HepG2 (cell line): ENCODE data around the gene DYSF. TPM values are rescaled to one million over a fixed set of nuclear protein-coding genes. Genes with fewer than 3 reads are reported as not detected.

Experiments used
- FOXK1 ChIP-seq: sonication (generic); formaldehyde crosslinking; IDR thresholded peaks from 2 replicates; pipeline ENCODE4 v1.4.0; 2020; ENCODE audit warnings: low read depth, missing genetic modification reagents, borderline replicate concordance
- NR2F6 ChIP-seq, 2 experiments: IDR thresholded peaks; 2 replicates each; pipeline ENCODE4 v1.6.1; 2016; ENCODE audit warnings: antibody characterized with exemption in 1 of 2, mild to moderate bottlenecking in 1 of 2
- PRMT3 ChIP-seq: sonication (generic); formaldehyde crosslinking; IDR thresholded peaks from 2 replicates; pipeline ENCODE4 v1.8.1; 2022; ENCODE audit warnings: low read depth, mild to moderate bottlenecking, moderate library complexity, missing genetic modification reagents, borderline replicate concordance
- SPEN ChIP-seq: sonication (generic); formaldehyde crosslinking; IDR thresholded peaks from 2 replicates; pipeline ENCODE4 v1.5.1; 2020; ENCODE audit warnings: low read depth, mild to moderate bottlenecking, missing genetic modification reagents
- U2AF1 ChIP-seq: fragments of 200-400 bp; formaldehyde crosslinking; optimal IDR thresholded peaks from 2 replicates; pipeline ENCODE3; 2017; ENCODE audit warnings: mild to moderate bottlenecking, low read depth, low read length
- ZMYM3 ChIP-seq: sonication (generic); formaldehyde crosslinking; IDR thresholded peaks from 2 replicates; pipeline ENCODE4 v1.5.1; 2020; ENCODE audit warnings: mild to moderate bottlenecking, missing genetic modification reagents
- ZNF160 ChIP-seq: sonication (generic); formaldehyde crosslinking; IDR thresholded peaks from 2 replicates; pipeline ENCODE4 v1.8.0; 2022; ENCODE audit warnings: mild to moderate bottlenecking, inconsistent platforms, missing genetic modification reagents
- ZNF350 ChIP-seq: sonication (generic); formaldehyde crosslinking; IDR thresholded peaks from 2 replicates; pipeline ENCODE4 v1.4.0; 2020; ENCODE audit warnings: mild to moderate bottlenecking, low read depth, missing genetic modification reagents, borderline replicate concordance
- ZNF501 ChIP-seq: sonication (generic); formaldehyde crosslinking; IDR thresholded peaks from 2 replicates; pipeline ENCODE4 v1.5.1; 2020; ENCODE audit warnings: mild to moderate bottlenecking, moderate library complexity, missing genetic modification reagents
- ZNF816 ChIP-seq: sonication (generic); formaldehyde crosslinking; IDR thresholded peaks from 2 replicates; pipeline ENCODE4 v1.8.0; 2022; ENCODE audit warnings: missing genetic modification reagents, mild to moderate bottlenecking, borderline replicate concordance
- ZSCAN21 ChIP-seq: sonication (generic); formaldehyde crosslinking; IDR thresholded peaks from 2 replicates; pipeline ENCODE4 v1.8.0; 2022; ENCODE audit warnings: mild to moderate bottlenecking, missing genetic modification reagents, moderate library complexity, borderline replicate concordance
- polyA plus RNA-seq, 8 experiments: library from polyadenylated mRNA; depleted of rRNA in 3 of 8; stranded (reverse) in 7 of 8; unstranded in 1 of 8; fragments of >200 nt; fragmentation: Illumina TruSeq in 4 of 8; extraction: Trizol in 4 of 8; gene quantifications; 2 replicates each; pipeline versions ENCODE4 v1.2.1 to v1.2.3, GENCODE V29; 2011 to 2016; ENCODE audit warnings: low read depth in 4 of 8, missing spikeins in 1 of 8, mixed read lengths in 1 of 8; ENCODE audit not compliant: insufficient read depth in 1 of 8
- total RNA-seq, 5 experiments: library from RNA; depleted of rRNA; stranded (reverse); fragments of >200 nt; fragmentation: Illumina TruSeq; extraction: Trizol; gene quantifications; 2 replicates each; pipeline ENCODE4 v1.2.3, GENCODE V29; 2016; ENCODE audit warnings: low read depth in 1 of 5
- TF ChIP-seq, protein P1 (sequence below): sonication (generic); formaldehyde crosslinking; IDR thresholded peaks from 2 replicates; pipeline ENCODE4 v1.4.0; 2020; ENCODE audit warnings: mild to moderate bottlenecking, low read depth, missing genetic modification reagents
- TF ChIP-seq, protein P2 (sequence below): sonication (generic); formaldehyde crosslinking; conservative IDR thresholded peaks from 2 replicates; pipeline ENCODE4 v1.4.0; 2020; ENCODE audit warnings: missing genetic modification reagents
- TF ChIP-seq, protein P3 (sequence below): sonication (generic); formaldehyde crosslinking; IDR thresholded peaks from 2 replicates; pipeline ENCODE4 v1.5.1; 2020; ENCODE audit warnings: mild to moderate bottlenecking, moderate library complexity, missing genetic modification reagents
- TF ChIP-seq, protein P4 (sequence below): sonication (generic); formaldehyde crosslinking; IDR thresholded peaks from 2 replicates; pipeline ENCODE4 v1.8.0; 2022; ENCODE audit warnings: mild to moderate bottlenecking, missing genetic modification reagents, moderate library complexity
- TF ChIP-seq, protein P5 (sequence below): sonication (generic); formaldehyde crosslinking; IDR thresholded peaks from 2 replicates; pipeline ENCODE4 v1.4.0; 2020; ENCODE audit warnings: missing genetic modification reagents, borderline replicate concordance

Gene DYSF
- total and polyA plus RNA-seq, 2 of the 13 experiments (the other 11 are each of a cell fraction or from before 2014, with no cell fraction given), result 0.15 to 2.4 TPM

DNA sequence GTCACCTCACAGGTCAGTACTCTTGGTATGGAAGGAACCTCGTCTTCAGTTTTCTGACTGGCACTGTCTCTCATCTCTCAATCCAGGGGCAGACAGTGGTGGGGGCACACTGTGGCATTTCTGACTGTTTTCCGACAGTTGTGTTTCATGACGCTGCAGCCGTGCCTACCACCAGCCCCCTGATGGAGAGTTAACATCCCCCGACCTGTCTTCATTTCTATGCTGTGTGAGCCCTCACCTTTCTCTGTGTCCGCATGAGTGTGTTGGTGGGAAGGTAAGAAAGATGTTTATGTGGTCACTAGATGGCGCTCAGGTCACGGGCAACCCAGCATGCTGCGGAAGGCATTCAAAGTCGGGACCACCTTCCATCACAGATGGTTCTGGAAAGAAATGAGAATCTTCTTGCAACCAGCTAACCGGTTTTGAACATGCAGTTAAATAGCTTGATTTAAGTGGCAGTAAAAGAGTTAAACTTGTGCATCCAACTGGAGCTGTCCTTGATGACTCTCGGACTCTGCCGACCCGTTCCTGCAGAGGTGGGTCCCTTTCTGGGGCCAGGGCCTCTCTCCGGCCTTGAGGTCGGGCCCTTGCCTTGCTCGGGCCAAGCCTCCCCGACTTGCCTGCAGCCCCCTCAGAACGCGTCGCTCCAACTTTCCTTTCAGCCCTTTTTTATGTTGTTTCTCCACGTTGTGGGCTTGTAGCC, 92.4 kb downstream of the DYSF start (continued):
- TF ChIP-seq, protein P1, sequence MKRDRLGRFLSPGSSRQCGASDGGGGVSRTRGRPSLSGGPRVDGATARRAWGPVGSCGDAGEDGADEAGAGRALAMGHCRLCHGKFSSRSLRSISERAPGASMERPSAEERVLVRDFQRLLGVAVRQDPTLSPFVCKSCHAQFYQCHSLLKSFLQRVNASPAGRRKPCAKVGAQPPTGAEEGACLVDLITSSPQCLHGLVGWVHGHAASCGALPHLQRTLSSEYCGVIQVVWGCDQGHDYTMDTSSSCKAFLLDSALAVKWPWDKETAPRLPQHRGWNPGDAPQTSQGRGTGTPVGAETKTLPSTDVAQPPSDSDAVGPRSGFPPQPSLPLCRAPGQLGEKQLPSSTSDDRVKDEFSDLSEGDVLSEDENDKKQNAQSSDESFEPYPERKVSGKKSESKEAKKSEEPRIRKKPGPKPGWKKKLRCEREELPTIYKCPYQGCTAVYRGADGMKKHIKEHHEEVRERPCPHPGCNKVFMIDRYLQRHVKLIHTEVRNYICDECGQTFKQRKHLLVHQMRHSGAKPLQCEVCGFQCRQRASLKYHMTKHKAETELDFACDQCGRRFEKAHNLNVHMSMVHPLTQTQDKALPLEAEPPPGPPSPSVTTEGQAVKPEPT (CRISPR knock-in tag), result 0 out of 2 replicates have a peak, but pooled peaks have one; percentile 40
- TF ChIP-seq SPEN (CRISPR knock-in tag) (0 out of 2 replicates have a peak, but pooled peaks have one; percentile 23), ZNF501 (CRISPR knock-in tag) (peak; percentile 77), ZNF160 (CRISPR knock-in tag) (peak; percentile 64; the same call in 1 of the 2 replicates), FOXK1 (CRISPR knock-in tag) (peak; percentile 50; the same call in 1 of the 2 replicates), NR2F6 (IDR thresholded peaks at IDR 0.05) (no peak), NR2F6 (CRISPR knock-in tag; IDR thresholded peaks at IDR 0.05) (peak; percentile 47), ZSCAN21 (CRISPR knock-in tag) (no peak), ZNF816 (no peak), PRMT3 (CRISPR knock-in tag) (no peak), U2AF1 (peak; percentile 31), ZMYM3 (CRISPR knock-in tag) (no peak), ZNF350 (CRISPR knock-in tag) (no peak)
- TF ChIP-seq, protein P2, sequence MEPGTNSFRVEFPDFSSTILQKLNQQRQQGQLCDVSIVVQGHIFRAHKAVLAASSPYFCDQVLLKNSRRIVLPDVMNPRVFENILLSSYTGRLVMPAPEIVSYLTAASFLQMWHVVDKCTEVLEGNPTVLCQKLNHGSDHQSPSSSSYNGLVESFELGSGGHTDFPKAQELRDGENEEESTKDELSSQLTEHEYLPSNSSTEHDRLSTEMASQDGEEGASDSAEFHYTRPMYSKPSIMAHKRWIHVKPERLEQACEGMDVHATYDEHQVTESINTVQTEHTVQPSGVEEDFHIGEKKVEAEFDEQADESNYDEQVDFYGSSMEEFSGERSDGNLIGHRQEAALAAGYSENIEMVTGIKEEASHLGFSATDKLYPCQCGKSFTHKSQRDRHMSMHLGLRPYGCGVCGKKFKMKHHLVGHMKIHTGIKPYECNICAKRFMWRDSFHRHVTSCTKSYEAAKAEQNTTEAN, result 0 out of 2 replicates have a peak, but pooled peaks have one; percentile 27
- TF ChIP-seq, protein P3, sequence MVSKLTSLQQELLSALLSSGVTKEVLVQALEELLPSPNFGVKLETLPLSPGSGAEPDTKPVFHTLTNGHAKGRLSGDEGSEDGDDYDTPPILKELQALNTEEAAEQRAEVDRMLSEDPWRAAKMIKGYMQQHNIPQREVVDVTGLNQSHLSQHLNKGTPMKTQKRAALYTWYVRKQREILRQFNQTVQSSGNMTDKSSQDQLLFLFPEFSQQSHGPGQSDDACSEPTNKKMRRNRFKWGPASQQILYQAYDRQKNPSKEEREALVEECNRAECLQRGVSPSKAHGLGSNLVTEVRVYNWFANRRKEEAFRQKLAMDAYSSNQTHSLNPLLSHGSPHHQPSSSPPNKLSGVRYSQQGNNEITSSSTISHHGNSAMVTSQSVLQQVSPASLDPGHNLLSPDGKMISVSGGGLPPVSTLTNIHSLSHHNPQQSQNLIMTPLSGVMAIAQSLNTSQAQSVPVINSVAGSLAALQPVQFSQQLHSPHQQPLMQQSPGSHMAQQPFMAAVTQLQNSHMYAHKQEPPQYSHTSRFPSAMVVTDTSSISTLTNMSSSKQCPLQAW (CRISPR knock-in tag), result peak; percentile 53; the same call in 1 of the 2 replicates
- TF ChIP-seq, protein P4, sequence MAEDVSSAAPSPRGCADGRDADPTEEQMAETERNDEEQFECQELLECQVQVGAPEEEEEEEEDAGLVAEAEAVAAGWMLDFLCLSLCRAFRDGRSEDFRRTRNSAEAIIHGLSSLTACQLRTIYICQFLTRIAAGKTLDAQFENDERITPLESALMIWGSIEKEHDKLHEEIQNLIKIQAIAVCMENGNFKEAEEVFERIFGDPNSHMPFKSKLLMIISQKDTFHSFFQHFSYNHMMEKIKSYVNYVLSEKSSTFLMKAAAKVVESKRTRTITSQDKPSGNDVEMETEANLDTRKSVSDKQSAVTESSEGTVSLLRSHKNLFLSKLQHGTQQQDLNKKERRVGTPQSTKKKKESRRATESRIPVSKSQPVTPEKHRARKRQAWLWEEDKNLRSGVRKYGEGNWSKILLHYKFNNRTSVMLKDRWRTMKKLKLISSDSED (CRISPR knock-in tag), result no peak
- TF ChIP-seq, protein P5, sequence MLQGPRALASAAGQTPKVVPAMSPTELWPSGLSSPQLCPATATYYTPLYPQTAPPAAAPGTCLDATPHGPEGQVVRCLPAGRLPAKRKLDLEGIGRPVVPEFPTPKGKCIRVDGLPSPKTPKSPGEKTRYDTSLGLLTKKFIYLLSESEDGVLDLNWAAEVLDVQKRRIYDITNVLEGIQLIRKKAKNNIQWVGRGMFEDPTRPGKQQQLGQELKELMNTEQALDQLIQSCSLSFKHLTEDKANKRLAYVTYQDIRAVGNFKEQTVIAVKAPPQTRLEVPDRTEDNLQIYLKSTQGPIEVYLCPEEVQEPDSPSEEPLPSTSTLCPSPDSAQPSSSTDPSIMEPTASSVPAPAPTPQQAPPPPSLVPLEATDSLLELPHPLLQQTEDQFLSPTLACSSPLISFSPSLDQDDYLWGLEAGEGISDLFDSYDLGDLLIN, result no peak
